GM06990 (cell line): ENCODE results near the gene TBC1D9B.

Experiments
- DNase-seq: peaks from one replicate; pipeline ENCODE4 v3.0.0-alpha.2; 2011; ENCODE audit not compliant: insufficient read length; ENCODE audit errors: extremely low read depth
- H3K27me3 ChIP-seq: replicated peaks from 2 replicates; pipeline ENCODE4 v1.6.0; 2011; ENCODE audit warnings: low read length; ENCODE audit not compliant: control insufficient read depth, insufficient read depth
- H3K36me3 ChIP-seq: 2 replicates; pipeline ENCODE4 v1.5.1; 2011; ENCODE audit warnings: low read length; ENCODE audit not compliant: control insufficient read depth, insufficient read depth
- H3K4me3 ChIP-seq: replicated peaks from 2 replicates; pipeline ENCODE4 v1.5.1; 2011; ENCODE audit warnings: low read depth, mild to moderate bottlenecking, control low read depth, low read length
- CTCF ChIP-seq: IDR thresholded peaks from 2 replicates; pipeline ENCODE4 v1.5.1; 2011; ENCODE audit warnings: low read length, control low read depth, mild to moderate bottlenecking, inconsistent platforms; ENCODE audit not compliant: insufficient read depth, poor library complexity, severe bottlenecking

Gene TBC1D9B

GRCh38 chr5:179920175-179920574 is 12.5 kb upstream of the TBC1D9B start:
- Histone ChIP-seq H3K36me3 (no peaks in the 10 kb centered on the region), H3K4me3 (no peak overlapping the region), H3K27me3 (no peaks in the 10 kb centered on the region)
- TF ChIP-seq CTCF = no peak
- no peak for DNase-seq

DNA sequence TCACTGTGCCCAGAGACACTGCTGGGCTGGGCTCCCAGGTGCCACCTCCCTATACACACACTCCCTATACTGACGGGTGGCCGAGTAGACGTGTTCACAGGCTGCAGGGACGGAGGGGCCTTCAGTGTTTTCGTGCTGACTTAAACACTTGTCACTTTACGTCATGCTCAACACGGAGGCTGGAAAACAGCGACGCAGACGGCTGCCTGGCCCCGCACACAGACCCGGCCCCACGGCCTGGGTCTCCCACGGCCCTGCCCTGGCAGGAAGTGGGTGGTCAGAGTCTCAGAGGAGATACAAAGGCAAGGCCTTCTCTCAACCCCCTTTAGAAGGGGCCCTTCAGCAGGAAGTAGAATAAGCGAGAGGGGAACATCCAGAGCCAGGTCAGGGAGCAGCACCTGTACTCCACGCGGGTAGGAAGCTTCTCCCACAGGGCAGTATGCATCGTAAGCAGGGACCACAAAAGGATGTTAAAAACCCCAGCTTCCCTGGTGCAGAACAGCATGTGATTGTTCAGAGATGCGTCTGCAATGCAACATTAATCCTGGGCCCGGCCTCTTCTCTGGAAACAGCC is 11.9 kb upstream of the TBC1D9B start:
- H3K36me3 ChIP-seq = no peaks in the 10 kb centered on the region
- H3K4me3 ChIP-seq = no peak overlapping the region
- H3K27me3 ChIP-seq = no peaks in the 10 kb centered on the region
- DNase-seq = no peak
- no peak for TF ChIP-seq CTCF

DNA sequence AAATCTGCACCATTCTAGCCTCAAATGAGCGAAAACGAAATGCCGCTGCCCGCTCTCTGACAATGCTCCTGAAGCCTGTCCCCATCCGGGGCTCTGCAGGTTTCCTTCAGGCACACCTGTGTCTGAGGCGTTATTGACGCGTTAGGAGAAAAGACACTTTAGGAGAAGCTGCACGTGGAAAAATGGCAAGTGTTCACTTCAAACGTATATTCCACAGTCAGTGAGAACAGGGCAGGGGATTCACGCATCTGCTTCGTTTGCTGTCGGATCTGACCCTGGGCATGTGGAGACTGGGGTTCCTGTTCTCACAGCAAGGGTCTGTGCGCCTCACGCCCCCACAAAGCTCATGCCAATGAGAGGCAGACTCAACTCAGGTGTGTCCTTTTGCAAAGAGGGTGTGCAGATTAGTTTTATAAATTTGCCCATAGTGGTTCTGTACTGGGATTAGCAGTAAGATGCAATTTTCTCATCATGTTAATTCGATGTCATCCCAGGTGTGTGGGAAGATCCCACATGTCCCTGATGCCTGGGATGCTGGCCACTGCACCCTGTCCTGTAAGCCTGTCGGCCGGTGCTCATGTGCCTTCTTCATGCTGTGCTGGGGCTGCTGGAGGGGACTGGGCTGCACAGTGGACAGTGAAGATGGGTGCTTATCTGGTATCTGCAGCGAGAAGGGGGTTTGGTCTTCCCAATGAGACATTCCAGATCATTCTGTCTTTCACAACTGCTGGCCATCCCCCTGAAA is 11.2 kb upstream of the TBC1D9B start:
- H3K4me3 ChIP-seq = no peak overlapping the region
- no peak for TF ChIP-seq CTCF
- H3K36me3 ChIP-seq = no peaks in the 10 kb centered on the region
- H3K27me3 ChIP-seq = no peaks in the 10 kb centered on the region
- no peak for DNase-seq

GRCh38 chr5:179916523-179916922 is 8.8 kb upstream of the TBC1D9B start:
- no peaks in the 10 kb centered on the region for H3K36me3 ChIP-seq
- no peak overlapping the region for H3K4me3 ChIP-seq
- no peaks in the 10 kb centered on the region for H3K27me3 ChIP-seq
- no peak for TF ChIP-seq CTCF
- no peak for DNase-seq

GRCh38 chr5:179915406-179915935 is 7.8 kb upstream of the TBC1D9B start:
- no peak for TF ChIP-seq CTCF
- no peaks in the 10 kb centered on the region for H3K36me3 ChIP-seq
- DNase-seq = no peak
- no peaks in the 10 kb centered on the region for H3K27me3 ChIP-seq
- H3K4me3 ChIP-seq = no peak overlapping the region
